Rectal smooth muscle tissue (tissue), 1 donor: Measurements from ENCODE around the gene OR52I1.

Source experiments
- H3K27ac ChIP-seq: one replicate; pipeline ENCODE4 v1.7.0; 2013; ENCODE audit warnings: low read depth, low read length, inconsistent platforms
- H3K27me3 ChIP-seq: one replicate; pipeline ENCODE4 v1.7.0; 2013; ENCODE audit warnings: low read length; ENCODE audit not compliant: control insufficient read depth, insufficient read depth
- H3K36me3 ChIP-seq: one replicate; pipeline ENCODE4 v1.7.0; 2013; ENCODE audit warnings: low read length; ENCODE audit not compliant: control insufficient read depth, insufficient read depth
- H3K4me1 ChIP-seq: one replicate; pipeline ENCODE4 v1.7.0; 2013; ENCODE audit warnings: low read length; ENCODE audit not compliant: control insufficient read depth, insufficient read depth
- H3K4me3 ChIP-seq: one replicate; pipeline ENCODE4 v1.7.0; 2013; ENCODE audit warnings: low read length
- H3K9ac ChIP-seq: one replicate; pipeline ENCODE4 v1.7.0; 2013; ENCODE audit warnings: low read length

The OR52I1 gene

GRCh38 chr11:4593739-4594138 lies at the start of gene OR52I1:
Gene OR52I1, plus strand, starts transcription at chr11:4594039. Its CDS starts 0 bp downstream, at chr11:4594039.
- Histone ChIP-seq H3K27ac (no peak within 1 kb of the TSS), H3K9ac (no peak within 1 kb of the TSS), H3K27me3 (no peaks in the 10 kb centered on the region), H3K4me3 (no peak within 1 kb of the TSS), H3K36me3 (no peaks in the 10 kb centered on the region), H3K4me1 (no peaks in the 10 kb centered on the region)

GRCh38 chr11:4544891-4545290 lies 48.9 kb upstream of the OR52I1 start, which contains the start of gene OR52M1:
Gene OR52M1, plus strand, starts transcription at chr11:4545191. Its CDS starts 0 bp downstream, at chr11:4545191.
- H3K27me3 ChIP-seq = no peaks in the 10 kb centered on the region
- H3K9ac ChIP-seq = no peak within 1 kb of the TSS
- H3K4me1 ChIP-seq = no peaks in the 10 kb centered on the region
- no peak within 1 kb of the TSS for H3K27ac ChIP-seq
- H3K4me3 ChIP-seq = no peak within 1 kb of the TSS
- no peaks in the 10 kb centered on the region for H3K36me3 ChIP-seq

GRCh38 chr11:4546878-4547277 lies 47.0 kb upstream of the OR52I1 start:
- Histone ChIP-seq H3K27ac (no peak overlapping the region), H3K4me1 (no peaks in the 10 kb centered on the region), H3K27me3 (no peaks in the 10 kb centered on the region)

GRCh38 chr11:4547416-4547815 lies 46.4 kb upstream of the OR52I1 start:
- no peaks in the 10 kb centered on the region for H3K4me1 ChIP-seq
- no peak overlapping the region for H3K9ac ChIP-seq
- no peak overlapping the region for H3K27ac ChIP-seq
- H3K4me3 ChIP-seq = no peak overlapping the region
- no peaks in the 10 kb centered on the region for H3K27me3 ChIP-seq
- no peaks in the 10 kb centered on the region for H3K36me3 ChIP-seq

More at GRCh38 chr11:4546878-4547277, 47.0 kb upstream of the OR52I1 start:
- Histone ChIP-seq H3K36me3 (no peaks in the 10 kb centered on the region), H3K4me3 (no peak overlapping the region), H3K9ac (no peak overlapping the region)

GRCh38 chr11:4551346-4551979 lies 42.4 kb upstream of the OR52I1 start:
- H3K27me3 ChIP-seq = no peaks in the 10 kb centered on the region
- no peak overlapping the region for H3K4me3 ChIP-seq
- H3K36me3 ChIP-seq = no peaks in the 10 kb centered on the region
- no peak overlapping the region for H3K9ac ChIP-seq
- H3K4me1 ChIP-seq = no peaks in the 10 kb centered on the region
- H3K27ac ChIP-seq = no peak overlapping the region

- Histone ChIP-seq H3K27me3 (no peaks in the 10 kb centered on the region), H3K4me3 (no peak overlapping the region), H3K36me3 (no peaks in the 10 kb centered on the region), H3K4me1 (no peaks in the 10 kb centered on the region), H3K9ac (no peak overlapping the region), H3K27ac (no peak overlapping the region)
These were observed 34.1 kb upstream of the OR52I1 start for GRCh38 chr11:4559527-4560440.

GRCh38 chr11:4560467-4560866 lies 33.4 kb upstream of the OR52I1 start:
- Histone ChIP-seq H3K9ac (no peak overlapping the region), H3K27ac (no peak overlapping the region), H3K27me3 (no peaks in the 10 kb centered on the region), H3K4me1 (no peaks in the 10 kb centered on the region), H3K4me3 (no peak overlapping the region), H3K36me3 (no peaks in the 10 kb centered on the region)

- Histone ChIP-seq H3K36me3 (no peaks in the 10 kb centered on the region), H3K27me3 (no peaks in the 10 kb centered on the region), H3K4me1 (no peaks in the 10 kb centered on the region), H3K27ac (no peak overlapping the region), H3K9ac (no peak overlapping the region), H3K4me3 (no peak overlapping the region)
These were observed 28.5 kb upstream of the OR52I1 start for GRCh38 chr11:4565371-4565770.

- no peaks in the 10 kb centered on the region for H3K4me1 ChIP-seq
- no peak overlapping the region for H3K9ac ChIP-seq
- no peak overlapping the region for H3K4me3 ChIP-seq
- H3K27me3 ChIP-seq = no peaks in the 10 kb centered on the region
- no peaks in the 10 kb centered on the region for H3K36me3 ChIP-seq
- H3K27ac ChIP-seq = no peak overlapping the region
These were observed 24.8 kb upstream of the OR52I1 start for GRCh38 chr11:4569075-4569474.

- H3K27ac ChIP-seq = no peak overlapping the region
- H3K4me3 ChIP-seq = no peak overlapping the region
- no peaks in the 10 kb centered on the region for H3K4me1 ChIP-seq
- H3K27me3 ChIP-seq = no peaks in the 10 kb centered on the region
- no peak overlapping the region for H3K9ac ChIP-seq
- H3K36me3 ChIP-seq = no peaks in the 10 kb centered on the region
These were observed 17.0 kb upstream of the OR52I1 start for GRCh38 chr11:4576880-4577279.

- Histone ChIP-seq H3K4me3 (no peak overlapping the region), H3K27me3 (no peaks in the 10 kb centered on the region), H3K36me3 (no peaks in the 10 kb centered on the region), H3K27ac (no peak overlapping the region), H3K9ac (no peak overlapping the region), H3K4me1 (no peaks in the 10 kb centered on the region)
These were observed 16.1 kb upstream of the OR52I1 start for GRCh38 chr11:4577761-4578160.

GRCh38 chr11:4578624-4579023 lies 15.2 kb upstream of the OR52I1 start:
- no peaks in the 10 kb centered on the region for H3K4me1 ChIP-seq
- H3K27ac ChIP-seq = no peak overlapping the region
- no peak overlapping the region for H3K9ac ChIP-seq
- no peaks in the 10 kb centered on the region for H3K36me3 ChIP-seq
- H3K4me3 ChIP-seq = no peak overlapping the region
- H3K27me3 ChIP-seq = no peaks in the 10 kb centered on the region
